NOMO-1 treated with DMSO at 0.1 percent for 48 hours (cell line): ENCODE data around the gene ACP2.

Experiments
- DNase-seq: peaks from one replicate; lab custom pipeline; 2025; ENCODE audit not compliant: unreplicated experiment; lab: John Stamatoyannopoulos, UW

ACP2 gene

DNA sequence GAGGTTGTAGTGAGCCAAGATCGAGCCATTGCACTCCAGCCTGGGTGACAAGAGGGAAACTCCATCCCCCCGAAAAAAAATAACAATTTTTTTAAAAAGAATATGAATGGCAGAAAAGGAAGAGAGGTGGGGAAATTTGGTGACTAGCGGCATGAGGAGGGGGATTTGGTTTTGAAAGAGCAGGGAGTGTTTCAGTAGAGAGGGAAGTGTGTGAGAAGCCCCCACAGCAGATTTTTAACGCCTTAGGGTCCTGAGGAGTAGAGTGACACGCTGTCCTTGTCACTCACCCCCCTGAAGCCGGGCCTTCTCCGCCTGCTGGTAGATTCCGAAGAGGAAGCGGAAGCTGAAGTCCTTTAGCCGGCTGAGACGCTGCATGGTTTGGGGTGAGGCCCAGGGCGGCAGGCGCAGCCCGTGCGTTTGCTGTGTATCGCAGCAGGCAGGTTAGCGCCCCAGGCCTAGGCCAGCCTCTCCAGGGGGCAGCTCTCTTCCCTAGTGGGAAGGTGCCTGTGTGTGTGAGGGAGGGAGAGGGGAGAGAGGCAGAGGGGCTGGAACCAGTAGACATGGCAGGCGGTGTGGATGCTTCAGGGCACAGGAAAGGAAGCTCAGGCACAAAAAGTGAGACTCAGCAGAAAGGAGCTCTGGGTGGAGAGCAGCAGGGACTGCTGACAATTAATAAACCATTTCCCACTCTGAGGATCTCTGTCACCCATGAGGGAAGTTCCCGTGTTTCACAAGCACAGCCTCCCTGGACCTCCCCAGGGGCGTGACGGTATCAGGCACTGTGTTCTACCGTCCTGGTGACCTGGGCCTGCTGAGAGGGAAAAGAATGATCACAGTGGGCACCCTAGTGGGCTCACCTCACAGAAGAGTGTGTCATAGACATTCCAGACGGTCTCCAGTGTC, 3.9 kb downstream of the ACP2 start:
- DNase-seq: peak; percentile 21

DNA sequence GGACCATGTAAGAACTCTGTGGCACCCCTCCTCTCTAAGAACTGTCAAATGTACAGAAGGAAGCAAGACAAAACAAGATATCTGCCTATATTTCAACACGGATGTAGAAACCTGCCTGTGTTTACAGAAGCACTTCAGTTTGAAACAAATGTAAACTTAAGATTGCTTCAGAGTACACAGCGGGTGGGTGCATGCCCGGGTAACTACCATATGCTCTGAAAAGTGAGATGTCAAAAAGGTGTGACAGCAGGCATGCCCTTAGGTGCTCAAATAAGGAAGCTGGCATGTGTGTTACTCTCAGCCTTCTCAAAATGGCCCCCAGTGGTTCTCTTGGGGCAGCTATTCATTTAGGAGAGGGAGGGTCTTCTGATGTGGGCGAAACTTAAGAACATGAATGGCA, 5.2 kb downstream of the ACP2 start:
- no peak for DNase-seq

DNA sequence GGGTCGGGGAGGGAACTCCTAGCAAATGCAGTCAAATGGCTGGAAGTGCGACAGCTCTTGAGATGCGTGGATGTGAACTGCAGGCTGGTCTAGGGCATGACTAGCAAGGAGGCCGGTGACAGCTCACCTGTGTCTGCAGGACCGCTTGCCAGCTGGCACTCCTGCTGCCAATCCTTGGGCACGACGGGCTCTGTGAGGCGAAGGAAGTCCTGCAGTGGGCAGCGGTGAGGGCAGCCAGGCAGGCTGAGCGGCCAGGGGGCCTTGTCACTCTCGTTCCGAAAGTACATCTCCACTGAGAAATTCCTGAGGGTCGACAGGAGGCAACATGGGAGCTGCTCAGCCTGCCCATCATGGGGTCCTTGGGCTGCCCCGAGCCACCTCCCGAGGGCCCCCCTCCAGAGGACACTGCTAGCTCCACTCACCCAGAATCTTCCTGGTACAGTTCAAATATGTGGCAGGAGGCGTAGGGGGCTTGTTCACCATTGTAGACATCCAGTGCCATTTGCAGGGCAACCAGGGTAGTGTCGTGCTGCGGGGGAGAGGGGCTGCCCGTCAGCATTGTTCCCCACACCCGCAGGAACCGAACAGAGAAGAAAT, 5.9 kb downstream of the ACP2 start:
- DNase-seq: no peak

DNA sequence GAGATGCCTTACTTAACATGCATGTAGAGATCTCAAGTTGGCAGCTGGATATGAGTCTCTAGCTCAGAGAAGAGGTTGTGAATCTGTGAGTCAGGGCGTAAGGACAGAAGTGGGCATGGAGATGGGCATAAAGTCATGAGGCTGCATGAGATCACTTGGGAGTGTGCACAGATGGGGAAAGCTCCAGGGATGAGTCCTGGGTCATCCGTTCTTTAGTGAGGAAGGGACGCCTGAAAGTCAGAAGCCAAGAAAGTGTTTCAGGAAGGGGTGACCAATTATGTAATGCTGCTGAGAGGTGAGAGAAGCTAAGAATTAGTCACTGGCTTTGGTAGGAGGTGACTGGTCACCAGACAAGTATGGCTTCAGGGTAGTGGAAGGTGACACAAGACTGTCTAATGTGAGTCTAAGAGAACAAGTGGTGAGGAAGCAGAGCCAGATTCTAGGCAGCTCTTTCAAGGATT, 6.7 kb downstream of the ACP2 start:
- no peak for DNase-seq

DNA sequence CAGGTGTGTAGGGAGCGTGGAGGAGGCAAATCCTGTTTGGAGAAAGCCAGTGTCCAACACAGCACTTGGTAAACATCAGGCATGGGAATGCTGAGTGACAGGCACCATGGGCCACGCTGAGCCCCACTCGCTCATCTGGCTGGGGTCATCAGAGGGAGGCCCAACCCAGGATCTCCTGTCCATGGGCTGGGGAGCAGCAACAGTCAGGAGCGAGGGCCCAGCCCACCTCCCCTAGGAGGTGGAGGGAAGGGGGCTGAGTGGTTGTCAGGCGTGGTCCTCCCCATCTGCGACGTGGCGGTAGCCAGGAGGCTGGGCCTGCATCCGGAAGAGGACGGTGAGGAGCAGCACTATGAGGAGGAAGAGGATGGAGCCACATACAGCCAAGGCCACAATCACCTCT, 8.8 kb downstream of the ACP2 start:
- no peak for DNase-seq

DNA sequence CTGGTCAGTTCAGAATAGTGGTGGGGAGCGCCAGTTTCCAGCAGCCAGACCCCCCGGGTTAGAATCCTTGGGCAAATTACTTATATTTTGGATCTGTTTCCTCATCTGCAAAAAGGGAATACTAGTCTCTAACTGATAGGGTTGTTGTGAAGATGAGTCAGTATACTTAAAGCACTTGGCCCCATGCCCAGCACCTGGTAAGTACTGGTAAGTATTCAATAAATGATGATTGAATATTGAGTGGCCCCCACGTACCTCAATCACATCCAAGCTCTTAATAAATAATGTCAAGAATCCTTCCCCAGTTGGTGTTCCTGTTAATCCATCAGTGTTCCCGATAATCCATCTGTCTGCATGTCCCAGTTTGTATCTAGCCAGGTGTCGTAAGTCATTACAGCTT, 12.1 kb downstream of the ACP2 start:
- DNase-seq: no peak

DNA sequence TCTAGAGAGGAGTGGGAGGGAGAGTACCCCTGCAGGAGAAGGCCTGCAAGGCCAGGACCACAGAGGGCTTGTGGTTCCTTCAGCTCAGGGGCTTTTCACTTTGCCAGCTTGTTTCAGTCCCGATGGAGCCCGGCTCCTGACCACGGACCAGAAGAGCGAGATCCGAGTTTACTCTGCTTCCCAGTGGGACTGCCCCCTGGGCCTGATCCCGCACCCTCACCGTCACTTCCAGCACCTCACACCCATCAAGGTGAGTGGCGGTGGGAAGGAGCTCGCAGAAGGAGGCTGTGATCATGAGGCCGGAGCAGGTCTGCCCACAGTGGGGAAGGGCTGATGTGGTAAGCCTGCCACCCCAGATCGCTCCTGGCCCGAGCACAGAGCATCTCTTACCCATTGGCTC, 13.5 kb downstream of the ACP2 start:
- no peak for DNase-seq

DNA sequence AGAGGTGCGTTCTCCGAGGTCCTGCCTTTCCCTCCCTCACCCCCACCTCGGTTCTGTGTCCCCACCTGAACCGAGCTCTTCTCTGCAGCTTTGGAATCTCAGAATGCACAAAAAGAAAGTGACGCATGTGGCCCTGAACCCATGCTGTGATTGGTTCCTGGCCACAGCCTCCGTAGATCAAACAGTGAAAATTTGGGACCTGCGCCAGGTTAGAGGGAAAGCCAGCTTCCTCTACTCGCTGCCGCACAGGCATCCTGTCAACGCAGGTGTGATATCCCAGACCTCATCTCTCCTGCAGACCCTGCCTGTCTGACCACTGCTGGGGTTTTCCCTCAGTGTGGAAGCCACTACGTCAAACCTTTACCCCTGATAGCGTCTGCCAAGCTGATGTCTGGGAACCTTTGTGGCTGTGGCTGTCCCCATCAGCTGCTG, 13.9 kb downstream of the ACP2 start:
- DNase-seq: no peak

DNA sequence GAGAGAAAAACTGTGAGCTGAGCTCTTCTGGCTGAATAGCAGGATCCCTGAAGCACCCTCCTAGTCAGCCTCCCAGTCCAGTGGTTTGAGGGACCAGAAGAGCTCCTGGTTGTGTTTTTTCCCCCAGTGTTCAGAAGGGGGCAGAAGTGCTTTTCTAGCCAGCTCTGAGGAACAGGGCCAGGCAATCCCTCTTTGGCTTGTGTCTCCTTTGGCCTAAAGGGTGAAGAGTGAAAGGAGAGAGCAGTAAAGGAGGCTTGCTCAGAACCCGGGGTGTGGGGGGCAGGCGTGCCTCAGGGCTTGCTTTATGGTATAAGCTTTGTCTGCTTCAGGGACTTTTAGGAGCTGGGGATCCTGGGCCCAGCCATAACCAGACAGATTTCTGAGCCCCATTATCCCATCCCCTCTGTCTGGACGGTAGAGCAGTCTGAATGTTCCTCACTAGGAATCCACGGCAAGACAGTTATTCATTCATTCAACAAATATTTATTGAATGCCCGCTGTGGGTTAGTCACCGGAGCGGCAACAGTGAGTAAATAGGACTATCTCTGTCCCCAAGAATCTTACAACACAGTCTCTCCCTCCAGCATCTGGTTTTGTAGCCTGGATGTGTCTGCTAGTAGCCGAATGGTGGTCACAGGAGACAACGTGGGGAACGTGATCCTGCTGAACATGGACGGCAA, 14.5 kb downstream of the ACP2 start:
- peak; percentile 10 for DNase-seq

DNA sequence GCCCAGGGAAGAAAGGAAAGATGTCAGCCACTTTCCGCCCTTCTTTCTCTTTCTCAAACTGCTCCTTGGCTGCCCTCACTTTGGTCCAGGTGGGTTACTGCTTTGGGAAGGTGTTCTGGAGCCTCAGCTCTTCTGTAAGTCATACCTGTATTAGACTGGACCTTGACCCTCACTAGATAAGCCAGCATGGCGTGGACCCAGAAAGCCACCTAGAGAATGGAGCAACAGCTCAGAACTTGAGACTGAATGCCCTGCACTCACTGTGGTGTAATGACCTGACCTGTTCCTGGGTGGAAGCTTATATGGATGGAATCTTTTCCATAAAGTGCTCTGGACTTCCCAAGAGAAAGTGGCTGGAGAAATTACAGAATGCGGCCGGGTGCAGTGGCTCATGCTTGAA, 15.6 kb downstream of the ACP2 start:
- DNase-seq: no peak

DNA sequence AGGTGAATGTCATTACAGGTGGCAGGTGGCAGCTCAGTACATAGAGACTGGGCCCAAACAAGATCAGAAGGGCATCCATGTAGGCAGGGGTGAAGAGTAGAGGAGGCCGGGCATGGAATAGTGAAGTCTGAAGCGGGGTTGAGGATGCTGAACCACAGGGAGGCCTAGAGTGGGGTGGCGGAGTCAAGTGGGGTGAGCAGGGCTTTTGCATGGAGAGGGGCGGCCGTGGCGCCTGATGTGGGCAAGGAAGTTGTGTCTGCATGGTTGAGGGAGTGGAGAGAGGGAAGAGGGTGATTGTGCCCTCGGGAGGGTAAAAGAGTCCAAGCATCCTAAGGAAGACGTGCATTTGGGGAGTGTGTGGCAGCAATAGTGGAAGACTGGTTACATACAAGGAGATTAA, 19.5 kb downstream of the ACP2 start:
- DNase-seq: no peak

DNA sequence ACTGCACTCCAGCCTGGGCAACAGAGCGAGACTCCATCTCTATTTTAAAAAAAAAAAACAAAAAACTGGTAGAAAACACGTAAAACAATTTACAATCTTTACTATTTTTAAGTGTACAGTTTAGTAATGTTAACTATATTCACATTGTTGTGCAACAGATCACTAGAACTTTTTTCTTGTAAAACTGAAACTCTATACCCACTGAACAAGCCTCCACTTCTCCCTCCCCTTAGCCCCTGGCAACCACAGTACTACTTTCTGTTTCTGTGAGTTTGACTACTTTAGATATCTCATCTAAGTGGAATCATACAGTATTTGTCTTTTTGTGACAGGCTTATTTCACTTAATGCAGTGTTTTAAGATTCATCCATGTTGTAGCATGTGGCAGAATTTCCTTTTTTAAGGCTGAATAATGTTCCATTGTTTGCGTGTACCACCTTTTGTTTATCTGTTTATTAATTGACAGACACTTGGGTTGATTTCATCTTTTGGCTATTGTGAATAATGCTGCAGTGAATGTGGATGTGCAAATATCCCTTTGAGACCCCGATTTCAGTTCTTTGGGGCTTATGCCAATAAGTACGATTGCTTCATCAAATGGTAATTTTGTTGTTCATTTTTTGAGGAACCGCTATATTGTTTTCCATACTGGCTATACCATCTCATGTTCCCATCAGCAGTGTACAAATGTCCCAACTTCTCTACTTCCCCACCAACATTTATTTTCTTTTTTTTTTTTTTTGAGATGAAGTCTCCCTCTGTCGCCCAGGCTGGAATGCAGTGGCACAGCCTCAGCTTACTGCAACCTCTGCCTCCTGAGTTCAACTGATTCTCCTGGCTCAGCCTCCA, 22.8 kb downstream of the ACP2 start:
- DNase-seq: no peak

DNA sequence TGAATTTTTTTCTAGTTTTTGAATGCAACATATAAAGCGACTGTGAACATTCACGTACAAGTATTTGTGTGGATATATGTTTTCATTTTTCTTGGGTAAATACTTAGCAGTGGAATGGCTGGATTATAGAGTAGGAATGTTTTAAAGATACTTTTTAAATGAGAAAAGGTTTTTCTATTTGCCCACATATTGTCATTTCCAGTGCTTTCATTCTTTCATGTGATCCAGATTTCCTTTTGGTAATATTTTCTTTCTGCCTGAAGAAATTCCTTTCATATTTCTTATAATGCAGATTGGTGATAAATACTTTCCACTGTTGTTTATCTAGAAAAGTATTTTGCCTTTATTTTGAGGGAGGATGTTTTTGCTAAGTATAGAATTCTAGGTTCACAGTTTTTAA, 25.9 kb downstream of the ACP2 start:
- no peak for DNase-seq

DNA sequence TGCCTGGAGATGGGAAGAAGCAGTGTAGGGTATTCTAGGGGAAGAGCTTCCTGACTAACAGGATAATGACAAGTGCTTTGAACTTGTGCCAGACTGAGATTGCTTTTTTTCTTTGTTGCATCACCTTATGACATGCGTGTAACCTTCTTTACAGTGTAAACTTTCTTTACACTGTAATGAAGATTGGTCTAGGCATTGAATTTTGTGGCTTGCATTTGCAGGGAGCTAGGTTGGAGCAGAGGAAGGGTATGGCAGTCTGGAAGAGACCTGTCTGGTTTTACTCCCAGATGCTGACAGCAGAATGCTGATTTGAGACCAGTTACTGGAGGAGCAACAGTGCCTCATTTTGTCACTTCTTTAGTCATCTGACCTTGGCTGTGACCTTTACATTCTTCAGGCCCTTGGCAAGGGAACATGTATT, 28.2 kb downstream of the ACP2 start:
- no peak for DNase-seq

DNA sequence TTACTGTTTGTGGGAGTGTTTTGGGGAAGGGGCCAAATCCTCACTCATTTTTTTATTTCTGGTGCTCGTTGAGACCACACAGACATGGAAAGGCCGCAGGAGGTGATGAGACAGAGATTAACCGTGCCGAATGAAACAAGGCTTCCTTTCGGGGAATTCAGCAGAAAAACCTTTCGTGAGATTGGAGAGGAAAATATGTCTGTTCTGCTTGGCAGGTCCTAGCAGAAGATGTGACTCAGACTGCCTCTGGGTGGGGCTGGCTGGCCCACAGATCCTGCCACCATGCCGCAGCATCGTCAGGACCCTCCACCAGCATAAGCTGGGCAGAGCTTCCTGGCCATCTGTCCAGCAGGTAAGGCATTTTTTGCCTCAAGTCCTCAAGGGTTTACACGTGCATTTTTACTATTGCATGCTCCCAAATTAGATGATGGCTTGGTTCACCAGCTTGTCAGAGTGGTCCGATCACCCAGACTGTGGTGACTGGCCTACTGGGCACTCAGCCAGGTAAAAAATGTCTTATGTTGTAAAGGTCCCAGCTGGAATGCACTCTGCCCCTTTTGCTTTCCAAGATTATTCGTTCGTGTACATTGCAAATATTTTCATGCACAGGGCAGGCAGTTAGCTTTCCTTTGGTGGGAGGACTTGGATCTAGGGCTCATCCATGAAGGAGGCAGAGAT, 32.4 kb downstream of the ACP2 start:
- peak; percentile 30 for DNase-seq

DNA sequence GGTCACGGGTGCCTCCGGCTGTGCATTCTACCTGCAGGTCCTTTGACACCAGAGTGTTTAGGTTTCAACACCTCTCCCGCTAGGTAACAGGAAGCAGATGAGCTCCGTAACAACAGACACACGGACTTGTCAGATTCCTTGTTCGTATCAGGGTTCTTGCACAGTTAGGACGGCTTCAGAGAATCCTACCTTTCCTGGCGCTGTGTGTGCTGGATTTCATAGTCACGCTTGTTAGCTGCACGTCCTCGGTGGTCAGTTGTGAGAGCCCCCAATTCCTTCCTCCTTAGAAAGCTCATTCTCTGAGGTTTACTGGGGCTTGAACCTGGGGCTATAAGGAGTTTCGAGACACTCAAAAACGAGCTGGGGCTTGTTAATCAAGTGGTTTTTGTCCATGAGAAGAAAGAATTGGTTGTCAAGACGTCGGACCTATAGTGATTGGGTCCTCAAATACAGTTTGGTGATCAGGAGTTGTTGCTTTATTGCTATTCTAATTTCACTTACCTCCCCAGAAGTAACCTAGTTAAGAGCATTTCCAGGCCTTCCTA, 33.2 kb downstream of the ACP2 start:
- DNase-seq: no peak

DNA sequence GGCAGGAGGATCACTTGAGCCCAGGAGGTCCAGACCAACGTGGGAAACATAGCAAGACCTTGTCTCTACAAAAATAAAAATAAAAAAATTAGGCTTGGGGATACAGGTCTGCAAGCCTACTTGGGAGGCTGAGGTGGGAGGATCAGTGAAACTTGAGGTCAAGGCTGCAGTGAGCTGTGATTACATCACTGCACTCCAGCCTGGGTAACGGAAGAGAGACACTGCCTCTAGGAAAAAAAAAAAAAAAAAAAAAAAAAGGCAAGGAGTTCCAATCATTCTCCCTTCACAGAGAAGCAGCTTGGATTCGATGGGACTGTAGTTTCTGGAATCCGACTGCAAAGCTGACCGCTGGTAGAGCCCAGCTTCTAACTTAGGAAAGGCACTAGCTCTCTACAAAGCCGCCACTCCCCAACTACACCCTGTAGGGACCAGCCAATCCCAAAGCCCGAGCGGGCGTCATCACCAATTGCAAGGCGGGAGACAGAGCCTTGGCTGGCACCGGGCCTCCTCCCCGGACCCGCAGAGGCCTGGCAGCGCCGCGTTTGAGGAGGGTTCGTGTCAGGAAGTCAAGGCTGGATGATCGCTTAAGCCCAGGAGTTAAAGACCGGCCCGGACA, 34.6 kb downstream of the ACP2 start:
- peak; percentile 92 for DNase-seq

DNA sequence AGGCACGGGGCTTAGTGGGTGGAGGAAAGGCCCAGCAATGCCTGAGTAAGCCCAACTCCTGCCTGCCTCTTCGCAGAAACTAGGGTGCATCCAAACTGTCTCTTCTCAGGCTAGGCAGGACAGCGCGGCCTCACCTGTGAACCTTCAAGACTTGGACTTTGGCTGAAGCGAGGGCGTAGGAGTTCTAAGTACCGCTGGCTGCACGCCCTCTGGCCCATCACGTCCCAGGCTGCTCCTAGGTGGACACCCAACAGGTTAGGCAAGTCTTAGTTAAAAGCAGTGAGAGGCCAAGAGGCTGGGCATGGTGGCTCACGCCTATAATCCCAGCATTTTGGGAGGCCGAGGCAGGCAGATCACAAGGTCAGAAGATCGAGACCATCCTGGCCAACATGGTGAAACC, 35.7 kb downstream of the ACP2 start:
- no peak for DNase-seq

DNA sequence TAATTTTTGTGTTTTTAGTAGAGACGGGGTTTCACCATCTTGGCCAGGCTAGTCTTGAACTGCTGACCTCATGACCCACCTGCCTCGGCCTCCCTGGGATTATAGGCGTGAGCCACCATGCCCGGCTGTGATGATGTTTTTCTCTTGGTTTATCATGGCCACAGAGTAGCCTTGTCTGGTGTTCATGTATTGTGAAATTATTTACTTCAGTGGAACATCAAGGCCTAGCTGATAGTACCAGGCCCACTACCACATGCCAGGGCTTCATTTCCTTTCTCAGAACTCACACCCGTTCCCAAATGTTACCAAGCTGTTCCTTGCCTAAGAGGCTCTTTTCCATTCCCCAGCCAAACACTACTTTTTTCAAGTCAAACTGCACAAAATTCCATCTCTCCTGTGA, 40.0 kb downstream of the ACP2 start:
- DNase-seq: no peak
